NAMALWA (cell line): Measurements from ENCODE around the gene CUL2.
"Not testable (repeated sequence)": the region's sequence is repeated elsewhere in the genome, so short reads cannot be mapped to it uniquely, and the experiment has no call there.

Experiments used
- DNase-seq: peaks from one replicate; pipeline ENCODE4 v3.0.0-alpha.2; 2015; ENCODE audit warnings: low spot score

Gene CUL2

DNA sequence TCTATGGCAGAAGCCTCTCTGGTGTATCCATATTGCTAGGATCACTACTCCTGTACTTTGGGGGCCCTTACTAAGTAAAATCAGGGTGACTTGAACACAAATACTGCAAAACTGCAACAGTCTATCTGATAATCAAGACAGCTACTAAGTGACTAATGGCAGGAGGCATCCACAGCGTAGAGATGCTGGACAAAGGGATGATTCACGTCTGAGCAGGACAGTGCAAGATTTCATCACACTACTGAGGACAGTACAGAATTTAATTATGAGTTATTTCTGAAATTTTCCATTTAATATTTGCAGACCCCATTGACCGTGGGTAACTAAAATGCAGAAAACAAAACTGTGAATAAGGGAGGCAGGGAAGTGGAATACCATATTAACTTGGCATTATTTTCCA lies 10.4 kb downstream of the CUL2 start:
- DNase-seq = no peak

DNA sequence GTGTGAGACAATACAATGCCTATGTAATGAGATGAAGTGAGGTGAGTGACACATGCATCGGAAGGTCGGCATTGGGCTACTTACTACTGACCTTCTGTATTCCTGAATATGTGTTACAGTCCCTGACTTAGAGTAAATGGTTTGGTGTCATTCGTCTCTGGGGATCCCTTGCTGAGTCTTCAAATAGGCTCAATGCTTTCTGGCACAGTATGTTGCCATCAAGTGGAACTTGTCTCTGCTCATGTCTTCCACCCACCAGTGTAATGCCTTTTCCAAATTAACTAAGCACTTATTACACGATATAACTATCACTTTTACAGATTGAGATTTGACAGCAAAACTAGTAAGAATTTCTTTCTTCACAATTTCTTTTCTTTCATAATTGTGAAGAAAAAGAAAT lies 10.9 kb downstream of the CUL2 start:
- DNase-seq = no peak

DNA sequence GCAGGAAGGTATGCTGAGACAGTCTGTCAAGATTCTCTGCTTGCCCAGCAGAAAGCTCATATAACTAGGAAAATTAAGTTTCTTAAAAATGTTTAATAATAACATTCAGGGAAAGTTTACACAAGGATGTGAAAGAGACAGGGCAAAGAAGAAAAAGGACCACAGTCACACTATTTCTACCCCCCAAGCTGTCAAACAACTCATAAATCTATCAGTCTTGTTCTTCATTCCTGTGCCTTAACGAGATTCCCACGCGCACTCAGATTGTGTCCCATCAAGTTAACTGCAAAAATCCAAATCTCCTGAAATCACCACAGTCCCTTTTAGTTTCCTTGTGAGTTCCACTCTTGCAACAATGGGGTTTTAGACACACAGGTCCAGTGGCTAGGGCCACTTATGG lies 14.9 kb downstream of the CUL2 start:
- no peak for DNase-seq

DNA sequence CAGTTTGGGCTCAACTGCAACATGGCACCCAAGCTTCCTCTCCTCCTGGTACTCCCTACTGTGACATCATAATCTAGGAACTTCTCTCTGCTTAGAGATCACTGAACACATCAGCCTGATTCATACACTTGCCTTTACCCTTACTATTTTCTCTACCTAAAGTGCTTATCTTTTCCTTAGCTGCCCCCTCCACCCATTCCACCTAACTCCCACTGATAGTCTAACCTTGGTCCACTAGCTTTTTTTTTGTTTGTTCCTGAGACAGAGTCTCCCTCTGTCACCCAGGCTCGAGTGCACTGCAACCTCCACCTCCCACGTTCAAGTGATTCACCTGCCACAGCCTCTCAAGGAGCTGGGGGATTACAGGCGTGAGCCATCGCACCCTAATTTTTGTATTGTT lies 15.9 kb downstream of the CUL2 start:
- no peak for DNase-seq

DNA sequence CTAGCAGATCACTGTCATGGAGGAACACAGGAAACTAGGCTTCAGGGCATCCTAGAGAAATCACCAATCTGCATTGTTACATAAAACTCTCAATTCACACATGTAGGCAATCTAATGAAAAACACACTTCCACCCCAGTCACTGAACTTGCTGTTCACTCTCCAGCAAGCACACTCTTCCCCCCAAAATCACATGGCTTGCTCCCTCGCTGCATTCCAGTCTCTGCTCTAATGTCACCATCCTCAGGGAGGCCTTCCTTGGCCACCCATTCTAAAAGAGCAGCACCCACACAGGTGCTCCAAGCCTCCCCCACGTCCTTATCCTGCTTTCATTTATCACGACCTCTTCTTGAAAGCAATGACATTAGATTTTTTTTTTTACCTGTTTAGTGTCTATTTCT lies 19.6 kb downstream of the CUL2 start:
- no peak for DNase-seq

DNA sequence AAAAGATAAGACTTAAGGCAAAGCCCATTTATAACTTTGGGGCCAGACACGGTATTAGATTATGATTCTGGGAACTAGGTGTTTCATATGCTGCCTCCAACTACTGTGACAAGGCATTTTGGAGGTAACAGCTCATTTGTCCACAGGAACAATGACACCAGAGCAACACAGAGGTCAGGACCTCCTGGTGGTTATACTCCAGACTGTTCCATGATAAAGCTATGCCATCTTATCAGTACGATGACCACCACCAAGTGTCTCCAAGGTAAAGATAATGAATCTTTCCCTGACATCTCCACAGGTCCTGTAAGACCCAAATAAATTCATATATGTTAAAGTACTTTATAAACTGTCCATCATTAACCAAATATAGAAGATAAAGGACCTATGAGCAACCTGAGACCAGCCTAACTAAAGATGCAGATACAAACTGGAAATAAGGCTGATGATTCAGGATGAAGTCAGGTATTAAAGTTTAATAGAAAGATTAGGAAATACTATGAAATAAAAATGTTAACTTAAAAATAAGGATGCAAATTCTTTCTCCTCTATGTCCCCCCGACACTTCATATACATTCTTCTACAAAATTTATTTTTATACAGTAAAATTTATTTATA lies 26.2 kb downstream of the CUL2 start:
- no peak for DNase-seq

DNA sequence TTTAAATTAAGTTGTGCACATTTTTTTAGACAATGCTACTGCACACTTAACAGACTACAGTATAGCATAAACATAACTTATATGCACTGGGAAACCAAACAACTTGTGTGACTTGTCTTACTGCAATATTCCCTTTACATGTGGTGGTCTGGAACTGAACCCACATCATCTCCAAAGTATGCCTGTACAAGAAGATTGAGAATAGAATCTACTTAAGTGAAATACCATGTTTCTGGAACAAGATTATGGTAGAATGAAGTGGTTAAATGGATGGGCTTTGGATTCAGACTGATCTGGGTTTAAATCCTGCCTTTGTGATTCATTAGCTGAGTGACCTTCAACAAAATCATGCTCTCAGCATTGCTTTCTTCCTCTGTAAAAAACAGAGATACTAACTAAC lies 30.7 kb downstream of the CUL2 start:
- DNase-seq = no peak

DNA sequence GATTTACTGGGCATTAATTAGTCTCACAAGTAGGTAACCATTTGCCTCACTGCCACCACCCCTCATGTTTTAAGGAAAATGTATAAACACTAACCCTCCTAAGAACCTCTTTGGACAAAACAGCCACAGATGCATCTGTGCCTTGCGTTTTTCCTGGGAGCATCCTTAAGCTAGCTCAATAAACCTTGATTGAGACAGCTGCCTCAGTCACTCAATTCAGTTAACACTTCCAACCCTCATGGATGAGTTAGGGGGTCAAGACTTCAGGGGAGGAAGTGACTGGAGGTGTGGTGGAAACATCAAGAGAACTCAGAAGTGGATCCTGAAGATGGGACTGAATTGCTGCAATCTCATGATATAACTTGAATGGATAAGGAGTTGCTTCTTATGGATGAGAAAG lies 31.5 kb downstream of the CUL2 start:
- no peak for DNase-seq

DNA sequence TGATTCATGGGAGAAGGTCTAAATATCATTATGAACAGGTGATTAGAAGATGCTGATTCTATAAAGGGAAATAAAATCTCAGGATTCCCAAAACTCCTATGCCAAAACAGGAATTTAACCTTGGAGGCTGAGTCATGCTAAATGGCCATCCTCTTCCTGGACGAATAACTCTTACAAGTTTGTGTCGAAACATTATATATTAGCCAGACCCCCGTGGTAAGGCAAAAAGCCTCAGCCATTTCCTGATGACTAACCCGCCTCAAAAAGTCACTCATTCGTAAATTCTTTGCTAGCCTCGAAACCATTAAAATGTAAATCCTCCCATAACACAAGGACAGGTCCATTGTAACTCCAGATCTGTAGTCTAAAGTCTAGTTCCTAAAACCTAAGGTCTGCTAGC lies 32.0 kb downstream of the CUL2 start:
- DNase-seq = no peak

DNA sequence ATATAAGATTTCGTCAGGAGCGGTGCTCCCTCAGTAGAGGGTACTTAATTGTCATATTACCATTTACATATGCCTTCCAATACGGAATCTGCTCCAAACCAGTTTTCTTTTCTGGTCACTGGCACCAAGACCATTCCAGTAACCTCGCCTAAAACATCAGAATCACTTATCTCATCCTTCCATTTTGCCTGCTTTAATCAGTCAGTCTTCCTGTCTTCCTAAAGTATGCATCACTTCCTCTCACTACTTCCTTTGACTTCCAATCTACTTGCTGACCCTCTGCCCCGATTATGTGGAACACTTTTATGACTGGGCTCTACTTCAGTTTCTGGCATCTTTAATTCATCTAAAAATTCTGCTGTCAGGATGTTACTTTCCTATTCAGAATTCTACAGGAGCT lies 33.5 kb downstream of the CUL2 start:
- DNase-seq = no peak

DNA sequence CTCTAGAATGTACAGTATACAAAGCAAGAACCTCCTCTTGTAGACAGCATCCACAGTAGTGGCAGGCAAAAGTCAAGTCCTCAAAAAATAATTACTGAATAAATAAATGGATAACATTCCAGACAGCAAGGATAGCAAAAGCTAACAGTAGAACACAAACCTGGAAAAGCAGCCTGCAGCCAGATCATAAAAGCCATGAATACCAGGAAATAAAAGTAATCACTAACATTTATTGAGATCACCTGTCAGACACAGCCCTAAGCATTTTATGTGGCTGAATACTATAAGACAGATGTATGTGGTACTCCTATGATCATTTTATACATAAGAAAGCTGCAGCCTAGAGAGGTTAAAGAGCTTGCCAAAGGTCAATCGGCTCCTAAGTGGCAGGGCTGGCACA lies 34.0 kb downstream of the CUL2 start:
- DNase-seq = no peak

DNA sequence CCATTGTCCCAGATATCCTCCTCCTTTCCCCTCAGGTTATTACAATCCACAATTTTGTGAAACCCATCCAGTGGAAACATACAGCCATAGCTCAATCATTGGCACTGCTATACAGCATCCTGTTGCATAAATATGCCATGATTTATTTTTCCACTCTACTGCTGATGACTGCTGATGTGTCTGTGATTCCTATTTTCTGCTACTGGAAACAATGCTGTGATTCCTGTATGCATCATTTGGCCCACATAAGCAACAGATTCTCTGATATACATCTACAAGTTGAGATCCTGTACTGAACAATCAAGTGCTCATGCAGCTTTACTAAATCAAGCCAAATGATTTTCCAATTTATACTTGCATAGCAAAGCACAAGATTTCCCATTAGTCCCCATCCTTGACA lies 39.6 kb downstream of the CUL2 start:
- no peak for DNase-seq

DNA sequence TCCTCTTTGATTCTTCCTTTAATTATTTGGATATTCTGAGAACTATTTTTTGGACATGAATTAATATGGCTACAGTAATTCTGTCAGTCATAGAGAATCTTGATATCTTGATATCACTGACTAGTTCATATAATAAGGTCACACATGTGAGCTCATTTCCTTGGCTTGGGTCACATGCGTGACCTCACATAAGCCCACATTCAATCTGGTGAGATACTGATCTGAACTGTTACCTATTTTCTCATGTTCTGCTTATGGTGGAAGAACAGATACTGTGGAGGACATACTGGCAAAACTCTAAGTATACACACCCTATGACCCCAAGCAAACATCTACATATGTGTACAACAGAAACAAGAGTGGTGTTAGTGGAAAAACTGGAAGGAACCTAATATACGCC lies 44.1 kb downstream of the CUL2 start:
- DNase-seq = no peak

DNA sequence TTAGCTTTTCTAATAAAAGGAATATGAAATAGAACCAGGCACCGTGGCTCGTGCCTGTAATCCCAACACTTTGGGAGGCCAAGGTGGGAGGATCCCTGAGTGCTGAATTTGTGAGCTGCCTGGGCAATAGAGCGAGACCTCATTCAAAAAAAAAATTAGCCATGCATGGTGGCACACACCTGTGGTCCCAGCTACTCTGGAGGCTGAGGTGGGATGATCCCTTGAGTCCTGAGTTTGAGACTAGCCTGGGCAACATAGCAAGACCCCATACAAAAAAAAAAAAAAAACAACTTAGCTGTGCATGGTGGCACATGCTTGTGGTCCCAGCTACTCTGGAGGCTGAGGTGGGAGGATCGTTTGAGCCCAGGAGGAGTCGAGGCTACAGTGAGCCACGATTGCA lies 44.9 kb downstream of the CUL2 start:
- not testable (repeated sequence) for DNase-seq

DNA sequence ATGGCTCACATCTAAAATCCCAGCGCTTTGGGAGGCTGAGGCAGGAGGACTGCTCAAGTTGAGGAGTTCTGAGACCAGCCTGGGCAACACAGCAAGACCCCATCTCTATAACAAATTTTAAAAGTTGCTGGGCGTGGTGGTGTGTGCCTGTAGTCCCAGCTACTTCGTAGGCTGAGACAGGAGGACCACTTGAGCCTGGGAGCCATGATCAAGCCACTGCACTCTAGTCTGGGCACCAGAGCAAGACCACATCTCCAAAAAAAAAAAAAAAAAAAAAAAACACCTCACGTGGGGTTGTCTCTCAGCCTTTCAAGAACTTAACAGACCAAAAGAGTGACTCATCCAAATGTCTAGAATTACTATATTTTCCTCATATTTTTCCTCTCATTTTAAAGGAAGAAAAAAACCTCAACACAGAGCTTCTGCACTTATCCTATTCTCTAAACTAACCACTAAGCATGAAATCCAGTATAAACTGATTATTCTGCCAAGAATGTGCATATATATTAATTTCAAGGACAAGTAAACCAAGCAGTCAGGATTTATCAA lies 46.3 kb downstream of the CUL2 start:
- no peak for DNase-seq

DNA sequence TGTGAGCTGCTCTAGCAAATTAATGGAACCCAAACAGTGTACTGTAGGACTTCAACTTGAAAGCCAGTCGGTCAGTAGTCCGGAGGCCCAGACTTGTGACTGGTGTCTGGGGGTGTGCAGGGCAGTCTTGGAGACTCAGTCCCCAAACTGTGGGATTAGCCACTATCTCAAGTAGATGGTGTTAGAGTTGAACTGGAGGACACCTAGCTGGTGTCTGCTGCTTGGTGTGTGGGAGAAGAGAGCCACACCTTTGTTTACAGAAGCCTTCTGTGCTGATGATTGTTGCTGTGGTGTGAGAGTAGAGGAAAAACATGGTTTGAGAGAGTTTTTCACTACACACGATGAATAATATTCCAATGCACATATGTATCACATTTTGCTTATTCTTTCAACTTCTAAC lies 47.4 kb downstream of the CUL2 start:
- no peak for DNase-seq

DNA sequence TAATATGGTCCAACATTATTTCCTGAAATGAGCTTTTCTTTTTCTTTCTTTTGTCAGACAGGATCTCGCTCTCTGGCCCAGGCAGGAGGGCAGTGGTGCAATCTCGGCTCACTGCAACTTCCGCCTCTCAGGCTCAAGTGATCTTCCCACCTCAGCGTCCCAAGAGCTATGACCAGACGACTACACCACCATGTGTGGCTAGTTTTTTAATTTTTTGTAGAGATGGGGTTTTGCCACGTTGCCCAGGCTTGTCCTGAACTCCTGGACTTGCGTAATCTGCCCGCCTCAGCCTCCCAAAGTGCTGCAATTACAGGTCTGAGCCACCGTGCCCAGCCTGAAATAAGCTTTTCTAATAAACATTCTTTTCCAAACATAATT lies 48.6 kb downstream of the CUL2 start:
- no peak for DNase-seq

DNA sequence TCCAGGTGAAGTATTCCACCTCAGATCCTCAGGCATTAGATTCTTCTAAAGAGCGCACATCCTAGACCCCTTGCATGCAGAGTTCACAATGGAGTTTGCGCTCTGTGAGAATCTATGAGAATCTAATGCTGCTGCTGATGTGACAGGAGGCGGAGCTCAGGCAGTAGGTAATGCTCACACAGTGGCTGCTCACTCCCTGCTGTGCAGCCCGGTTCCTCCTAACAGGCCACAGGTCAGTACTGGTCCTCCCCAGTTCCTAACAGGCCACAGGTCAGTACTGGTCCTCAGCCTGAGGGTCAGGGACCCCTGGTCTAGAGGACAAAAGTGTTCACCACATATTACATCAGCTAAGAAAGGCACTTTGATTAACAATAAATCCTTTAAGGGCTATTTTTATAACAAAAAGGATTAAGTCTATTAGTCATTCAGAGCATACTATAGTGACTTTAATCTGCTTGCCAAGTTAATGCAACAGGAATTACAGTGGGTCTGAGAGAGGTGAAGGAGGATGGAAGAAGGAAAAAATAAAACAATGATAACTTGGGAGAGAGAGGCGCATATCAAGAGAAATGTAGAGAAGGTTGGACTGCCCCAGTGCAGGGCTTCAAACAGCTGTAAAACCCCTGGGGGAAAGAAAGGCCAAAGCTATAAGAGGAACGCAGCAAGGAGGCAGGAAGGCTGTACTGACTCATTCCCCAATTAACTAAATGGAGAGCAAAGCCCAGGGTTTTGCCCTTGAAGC lies 49.2 kb downstream of the CUL2 start:
- no peak for DNase-seq

DNA sequence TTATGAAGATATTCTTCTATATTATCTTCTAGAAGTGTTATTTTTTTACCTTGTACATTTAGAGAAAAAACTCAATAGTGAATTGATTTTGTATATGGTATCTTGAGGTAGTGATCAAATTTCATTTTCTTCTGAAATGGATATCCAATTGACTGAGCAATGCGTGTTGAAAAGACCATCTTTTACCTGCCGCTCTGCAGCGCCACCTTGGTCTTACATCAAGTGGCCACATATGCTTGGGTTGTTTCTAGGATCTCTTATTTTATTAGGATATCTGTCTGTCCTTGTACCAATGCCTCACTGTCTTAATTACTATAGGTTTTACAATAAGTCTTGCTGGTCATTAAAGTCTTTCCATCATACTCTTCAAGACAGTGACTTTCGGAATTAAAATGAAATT lies 53.0 kb downstream of the CUL2 start:
- DNase-seq = no peak

DNA sequence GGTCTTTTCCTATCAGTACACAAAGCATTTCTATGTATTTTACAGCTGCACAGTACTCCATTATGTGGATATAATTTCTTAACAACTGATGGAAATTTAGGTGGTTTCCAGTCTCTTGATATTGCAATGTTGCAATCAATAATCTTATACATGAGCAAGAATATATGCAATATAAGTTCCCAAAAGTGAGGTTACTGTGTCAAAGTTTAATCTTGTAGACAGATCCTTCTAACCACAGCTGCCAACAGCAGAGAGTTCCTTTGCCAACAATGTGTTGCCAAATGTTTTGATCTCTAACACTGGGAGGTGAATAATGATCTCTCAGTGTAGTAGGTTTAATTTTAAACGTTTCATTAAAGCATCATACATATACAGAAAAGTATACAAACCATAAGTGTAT lies 54.5 kb downstream of the CUL2 start:
- no peak for DNase-seq

DNA sequence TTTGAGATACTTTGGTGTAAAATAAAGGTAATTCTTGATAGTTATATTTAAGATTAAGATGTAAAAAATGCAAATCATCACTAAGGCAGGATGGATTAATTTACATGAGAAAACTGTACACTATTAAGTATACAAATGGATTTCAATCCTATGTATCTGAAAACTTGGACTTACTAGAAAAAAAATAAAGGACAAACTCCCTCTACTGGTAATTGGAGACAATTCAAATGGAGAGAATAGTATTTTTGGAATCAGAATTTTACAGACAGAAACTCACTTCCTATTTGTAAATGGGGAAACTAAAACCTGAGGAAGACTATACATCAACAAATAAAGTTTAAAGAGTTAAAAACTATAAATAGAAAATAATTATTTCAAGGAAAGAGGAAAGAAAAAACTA lies 62.6 kb downstream of the CUL2 start:
- peak; percentile 25 for DNase-seq

DNA sequence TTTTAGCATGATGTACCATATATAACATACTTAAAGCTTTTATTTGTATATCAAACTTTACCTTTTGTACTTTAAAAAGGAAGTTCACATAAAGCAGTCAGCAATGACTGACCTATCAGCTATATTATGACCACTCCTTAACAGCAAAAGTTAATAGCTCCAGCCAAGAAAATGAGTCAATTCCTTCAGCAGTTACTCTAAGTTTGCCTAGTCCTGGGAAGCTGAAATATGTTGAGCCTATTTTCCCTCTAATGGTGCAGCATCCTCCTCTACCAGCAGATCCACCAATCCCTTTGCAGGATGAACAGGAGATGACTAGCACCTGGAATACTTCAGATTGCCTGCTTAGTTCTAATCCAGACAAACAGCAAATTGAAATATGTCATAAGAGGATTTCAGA lies 64.2 kb downstream of the CUL2 start:
- no peak for DNase-seq

DNA sequence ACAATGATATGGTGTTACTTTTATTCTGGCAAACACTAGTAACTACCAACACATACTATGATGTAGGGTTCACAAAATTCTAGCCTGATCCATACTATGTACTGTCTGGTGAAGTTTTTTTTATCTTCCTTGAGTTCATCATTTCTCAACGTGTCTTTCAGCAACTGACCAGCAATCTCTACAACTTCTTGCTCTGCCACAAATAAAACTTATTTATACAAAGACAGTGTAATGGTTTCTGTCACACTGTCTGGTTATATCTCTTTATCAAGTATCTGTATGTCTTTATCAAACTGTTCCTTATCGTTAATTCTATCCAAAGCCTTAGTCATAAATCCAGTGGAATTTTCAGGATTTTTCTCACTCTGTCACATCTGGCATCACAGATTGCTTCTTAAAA lies 69.7 kb downstream of the CUL2 start:
- no peak for DNase-seq
